Osteoblast (primary cell): Measurements from ENCODE around the gene MAP3K20. TPM values are rescaled to one million over a fixed set of nuclear protein-coding genes. Genes with fewer than 3 reads are reported as not detected.

ENCODE experiments used
- DNase-seq: peaks from one replicate; pipeline ENCODE4 v3.0.0; 2011; ENCODE audit warnings: low spot score, mixed read lengths; ENCODE audit not compliant: insufficient read length; ENCODE audit errors: missing footprints
- H2AFZ ChIP-seq: 2 replicates; pipeline ENCODE4 v1.6.0; 2011; ENCODE audit warnings: mild to moderate bottlenecking, low read length
- H3K27ac ChIP-seq: 2 replicates; pipeline ENCODE4 v1.5.1; 2011; ENCODE audit warnings: mild to moderate bottlenecking, low read depth, low read length, moderate library complexity
- H3K27me3 ChIP-seq: 2 replicates; pipeline ENCODE4 v1.6.0; 2012; ENCODE audit warnings: mild to moderate bottlenecking, control low read depth, inconsistent platforms, low read length, moderate library complexity; ENCODE audit not compliant: insufficient read depth
- H3K36me3 ChIP-seq: 2 replicates; pipeline ENCODE4 v1.5.1; 2011; ENCODE audit warnings: mild to moderate bottlenecking, low read length, control low read depth, moderate library complexity; ENCODE audit not compliant: insufficient read depth
- H3K4me1 ChIP-seq: 2 replicates; pipeline ENCODE4 v1.5.1; 2011; ENCODE audit warnings: mild to moderate bottlenecking, low read length, control low read depth, moderate library complexity; ENCODE audit not compliant: insufficient read depth
- H3K4me2 ChIP-seq: 2 replicates; pipeline ENCODE4 v1.6.0; 2011; ENCODE audit warnings: mild to moderate bottlenecking, low read length; ENCODE audit not compliant: insufficient read depth
- H3K4me3 ChIP-seq: fragments of 200-600 bp; sonication (generic); 3 replicates; pipeline ENCODE4 v1.5.1; 2012; ENCODE audit warnings: mild to moderate bottlenecking, low read length, inconsistent platforms; ENCODE audit not compliant: insufficient read depth
- H3K79me2 ChIP-seq: 2 replicates; pipeline ENCODE4 v1.6.0; 2012; ENCODE audit warnings: mild to moderate bottlenecking, low read length, control low read depth, inconsistent platforms; ENCODE audit not compliant: insufficient read depth
- H3K9me3 ChIP-seq: 2 replicates; pipeline ENCODE4 v1.5.1; 2011; ENCODE audit warnings: low read depth, low read length, control low read depth
- H4K20me1 ChIP-seq: 2 replicates; pipeline ENCODE4 v1.6.0; 2012; ENCODE audit warnings: mild to moderate bottlenecking, low read length, control low read depth; ENCODE audit not compliant: insufficient read depth
- CTCF ChIP-seq: IDR thresholded peaks from 2 replicates; pipeline ENCODE4 v1.5.1; 2011; ENCODE audit warnings: mild to moderate bottlenecking, low read depth, low read length, moderate library complexity; ENCODE audit errors: extremely low read depth
- total RNA-seq: library from RNA; depleted of rRNA; stranded (reverse); fragments of >200 nt; gene quantifications from 2 replicates; pipeline ENCODE4 v1.2.3, GENCODE V29; 2012

MAP3K20 gene
- total RNA-seq, 1 donor: 56.1 TPM

- Histone ChIP-seq H3K4me3 (no peak overlapping the region), H3K9me3 (no peaks in the 10 kb centered on the region), H3K4me2 (no peak overlapping the region), H2AFZ (no peak overlapping the region), H4K20me1 (no peaks in the 10 kb centered on the region), H3K27me3 (no peaks in the 10 kb centered on the region), H3K36me3 (peaks cover 19% of the 10 kb centered on the region), H3K27ac (no peak overlapping the region), H3K4me1 (peaks cover 28% of the 10 kb centered on the region), H3K79me2 (peaks cover 4% of the 10 kb centered on the region)
- no peak for TF ChIP-seq CTCF
- no peak for DNase-seq
Observed at GRCh38 chr2:173195100-173195499, 119.5 kb downstream of the MAP3K20 start.

- no peak for TF ChIP-seq CTCF
- H3K4me3 ChIP-seq: no peak overlapping the region
- no peak overlapping the region for H3K4me2 ChIP-seq
- no peaks in the 10 kb centered on the region for H3K27me3 ChIP-seq
- peaks cover 19% of the 10 kb centered on the region for H3K36me3 ChIP-seq
- peaks cover 4% of the 10 kb centered on the region for H3K79me2 ChIP-seq
- no peak overlapping the region for H2AFZ ChIP-seq
- no peak for DNase-seq
- H3K4me1 ChIP-seq: peaks cover 25% of the 10 kb centered on the region
- H3K9me3 ChIP-seq: no peaks in the 10 kb centered on the region
- no peaks in the 10 kb centered on the region for H4K20me1 ChIP-seq
- H3K27ac ChIP-seq: no peak overlapping the region
Observed at GRCh38 chr2:173196080-173196479, 120.4 kb downstream of the MAP3K20 start.

- H3K27ac ChIP-seq: no peak overlapping the region
- no peaks in the 10 kb centered on the region for H4K20me1 ChIP-seq
- H3K36me3 ChIP-seq: peaks cover 19% of the 10 kb centered on the region
- DNase-seq: no peak
- peaks cover 4% of the 10 kb centered on the region for H3K79me2 ChIP-seq
- no peak overlapping the region for H2AFZ ChIP-seq
- no peak for TF ChIP-seq CTCF
- H3K9me3 ChIP-seq: no peaks in the 10 kb centered on the region
- no peak overlapping the region for H3K4me3 ChIP-seq
- H3K27me3 ChIP-seq: no peaks in the 10 kb centered on the region
- H3K4me1 ChIP-seq: peaks cover 20% of the 10 kb centered on the region
- no peak overlapping the region for H3K4me2 ChIP-seq
Observed at GRCh38 chr2:173196638-173197037, 121.0 kb downstream of the MAP3K20 start.

GRCh38 chr2:173198327-173198726 is 122.7 kb downstream of the MAP3K20 start:
- Histone ChIP-seq H3K27me3 (no peaks in the 10 kb centered on the region), H3K27ac (no peak overlapping the region), H3K4me3 (no peak overlapping the region), H3K36me3 (peaks cover 17% of the 10 kb centered on the region), H3K79me2 (peaks cover 4% of the 10 kb centered on the region), H3K4me1 (peaks cover 12% of the 10 kb centered on the region), H3K4me2 (no peak overlapping the region), H4K20me1 (no peaks in the 10 kb centered on the region), H2AFZ (no peak overlapping the region), H3K9me3 (no peaks in the 10 kb centered on the region)
- DNase-seq: no peak
- TF ChIP-seq CTCF: no peak
